Stimulated activated CD4-positive, alpha-beta T cell treated with anti-CD3 and anti-CD28 coated beads, Interleukin-4, amount 100 ng/mL, for 24 hours (primary cell): ENCODE data around the gene BBX.

ENCODE experiments used
- DNase-seq: peaks from one replicate; pipeline ENCODE4 v3.0.0-alpha.2; 2020

BBX gene

DNA sequence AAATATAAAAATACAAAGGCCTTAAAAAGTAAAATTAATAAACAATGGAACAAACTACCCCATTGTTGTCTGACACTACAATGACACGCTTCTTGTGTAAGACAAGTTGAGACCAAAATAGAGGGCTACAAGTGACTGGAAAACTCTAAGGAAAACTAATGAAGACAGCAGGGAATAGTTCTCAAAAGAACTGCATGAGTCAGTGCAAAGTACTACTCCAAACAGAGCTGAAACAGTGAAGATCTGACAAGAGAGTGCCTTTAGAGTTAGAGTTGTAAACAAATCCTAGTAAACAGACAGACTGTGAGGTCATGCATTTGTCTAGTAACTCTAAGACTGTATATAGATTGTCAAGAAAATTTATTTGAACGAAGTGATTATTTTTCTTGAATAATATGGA is 233.9 kb downstream of the BBX start:
- no peak for DNase-seq

DNA sequence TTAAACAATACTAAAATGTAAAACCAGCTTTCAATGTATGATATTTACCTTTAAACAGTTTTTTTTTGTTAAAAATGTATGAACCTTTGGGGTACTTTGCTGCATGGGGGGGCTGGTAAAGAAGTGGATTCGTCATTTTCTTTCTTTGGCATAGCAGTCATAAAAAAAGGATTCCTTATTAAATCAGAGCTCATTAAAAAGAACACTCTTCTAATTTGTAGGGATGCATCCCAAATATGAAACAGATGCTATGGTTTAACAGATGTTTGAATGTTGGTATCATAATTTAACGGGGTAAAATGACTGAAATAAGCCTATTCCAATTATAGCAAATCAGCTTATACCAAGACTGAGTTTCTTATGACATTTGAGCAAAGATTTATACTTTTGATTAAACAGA is 234.4 kb downstream of the BBX start:
- no peak for DNase-seq

DNA sequence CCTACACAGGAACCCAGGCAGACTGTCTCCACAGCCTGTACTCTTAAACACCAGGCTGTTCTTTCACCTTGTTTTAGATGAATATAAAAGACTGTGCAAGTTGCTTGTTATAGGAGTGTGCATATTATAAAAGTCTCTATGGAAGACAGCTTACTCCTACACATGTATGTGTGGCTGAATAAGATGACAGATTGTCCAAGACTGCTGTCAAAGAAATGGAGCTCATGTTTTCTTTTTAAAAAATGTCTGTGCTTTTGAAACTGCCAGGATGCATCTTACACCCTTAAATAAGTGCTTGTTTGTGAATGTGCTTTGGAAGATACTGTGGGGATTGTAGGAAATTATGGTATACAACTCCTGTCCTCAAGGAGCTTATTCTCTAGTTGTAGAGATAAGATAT is 237.4 kb downstream of the BBX start:
- no peak for DNase-seq

DNA sequence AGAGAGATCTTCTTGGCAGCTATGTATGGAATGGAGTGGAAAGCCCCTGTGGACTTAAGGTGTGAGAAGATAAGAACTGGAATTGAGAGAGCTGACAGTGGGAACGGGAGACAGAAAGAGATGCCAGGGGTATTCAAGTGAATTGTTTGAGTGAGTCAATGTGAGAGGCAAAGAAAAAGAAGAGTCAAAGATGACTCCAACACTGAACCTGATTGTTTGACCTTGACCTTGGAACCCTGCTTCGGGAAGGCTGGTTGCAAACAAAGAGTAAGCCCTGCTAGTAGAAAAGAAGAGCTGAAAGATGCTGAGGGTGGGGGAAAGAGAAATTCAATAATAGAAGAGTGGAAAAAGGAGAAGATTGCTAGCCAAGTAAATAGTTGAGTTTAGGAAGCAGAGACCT is 238.6 kb downstream of the BBX start:
- DNase-seq: no peak

DNA sequence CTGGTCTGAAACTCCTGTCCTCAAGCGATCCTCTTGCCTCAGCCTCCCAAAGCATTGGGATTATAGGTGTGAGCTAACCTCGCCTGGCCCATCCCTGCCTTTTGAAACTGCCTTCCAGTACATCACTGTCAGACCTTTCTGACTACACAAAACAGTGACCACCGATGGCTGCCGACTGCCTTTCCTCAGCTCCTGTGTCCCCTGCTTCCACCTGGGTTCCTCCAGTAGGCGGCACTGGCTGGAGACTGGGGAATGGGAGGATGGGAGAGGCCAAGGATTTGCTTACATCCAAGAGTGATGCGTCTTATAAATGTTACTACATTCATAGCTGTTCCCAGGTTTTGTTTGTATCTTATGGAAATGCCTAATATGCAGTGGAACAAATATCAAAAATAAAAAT is 242.8 kb downstream of the BBX start:
- no peak for DNase-seq

DNA sequence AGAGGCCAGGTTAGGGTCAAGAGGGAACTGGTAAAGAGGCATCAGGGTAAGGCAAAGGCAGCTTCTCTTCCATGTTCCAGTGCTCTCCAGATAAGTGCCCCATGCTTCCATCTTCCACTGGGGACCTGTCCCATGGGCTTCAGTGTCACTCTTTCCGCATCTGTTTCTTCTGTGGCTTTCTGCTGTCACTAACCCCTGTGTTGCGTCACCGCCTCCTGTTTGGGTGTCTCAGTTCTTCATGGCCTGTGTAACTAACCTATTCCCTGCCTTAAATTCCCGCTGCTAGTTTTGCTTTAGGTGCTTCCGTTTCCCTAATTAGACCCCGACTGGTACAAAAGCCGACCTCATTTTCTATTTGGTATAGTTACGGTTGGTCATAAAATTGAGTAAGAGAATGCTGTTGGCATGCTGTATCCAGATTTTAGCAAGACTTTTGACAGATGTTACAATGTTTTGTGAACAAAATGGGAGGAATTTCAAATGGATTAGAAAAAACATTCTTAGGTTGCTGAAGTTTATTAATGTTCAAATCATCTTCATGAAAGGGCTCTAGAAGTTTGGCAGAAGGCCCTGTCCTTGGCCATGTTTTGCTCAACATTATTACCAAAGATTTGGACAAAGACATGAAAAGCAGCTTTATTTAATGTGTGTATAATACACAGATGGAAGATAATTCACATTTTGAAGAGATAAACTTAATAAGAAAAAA is 245.3 kb downstream of the BBX start:
- no peak for DNase-seq

DNA sequence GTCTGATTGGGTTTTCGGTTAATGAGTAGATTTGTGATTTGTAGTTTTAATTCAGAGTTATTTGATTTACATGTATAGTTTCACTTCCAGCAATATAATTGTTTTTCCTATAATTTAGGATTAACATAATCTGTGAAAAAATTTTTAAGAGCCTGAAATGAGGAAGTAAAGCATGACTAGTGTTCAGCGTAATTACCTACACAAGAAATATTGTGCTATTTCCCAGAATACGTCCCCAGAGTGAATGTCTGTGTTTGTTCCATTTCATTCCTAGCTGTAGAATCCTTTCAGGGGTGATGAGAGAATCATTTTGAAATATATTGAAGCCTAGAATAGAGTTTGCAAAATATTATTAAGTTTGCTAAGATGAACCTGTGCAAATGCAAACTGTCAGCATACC is 247.1 kb downstream of the BBX start:
- DNase-seq: no peak

DNA sequence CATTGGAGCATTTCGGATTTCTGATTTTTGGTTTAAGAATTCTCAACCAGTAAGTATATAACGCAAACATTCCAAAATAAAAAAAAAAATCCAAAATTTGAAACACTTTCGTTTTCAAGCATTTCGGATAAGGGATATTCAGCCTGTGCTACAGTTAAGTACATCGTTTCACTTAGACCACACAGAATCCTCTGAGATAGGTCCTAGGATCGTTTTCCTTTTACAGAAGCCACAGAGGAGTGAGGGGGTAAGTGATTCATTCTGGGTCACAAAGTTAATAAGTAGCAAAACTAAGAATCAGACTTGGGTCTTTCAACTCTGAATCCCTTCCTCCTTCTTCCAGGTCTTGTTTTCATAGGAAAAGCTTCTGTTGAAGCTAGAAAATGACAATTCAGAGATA is 249.3 kb downstream of the BBX start:
- DNase-seq: no peak

DNA sequence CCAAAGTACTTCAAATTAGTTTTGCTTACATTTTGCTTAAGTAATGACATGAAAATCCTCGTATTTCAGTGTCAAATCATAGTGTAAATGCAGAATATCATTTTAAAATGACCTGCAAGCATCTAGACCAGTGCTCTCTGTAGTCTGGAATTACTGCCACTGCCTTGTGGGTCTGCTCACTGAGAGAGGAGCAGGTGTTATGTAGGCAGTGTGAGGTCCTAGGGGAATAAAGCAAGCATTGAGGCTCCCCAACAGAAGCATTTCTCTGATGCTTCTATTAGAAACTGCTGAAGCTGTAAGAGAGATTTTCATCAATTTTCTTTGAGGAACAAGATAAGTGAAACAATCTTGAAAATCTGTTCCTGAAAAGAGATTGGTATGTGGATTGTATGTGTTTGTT is 253.2 kb downstream of the BBX start:
- no peak for DNase-seq

DNA sequence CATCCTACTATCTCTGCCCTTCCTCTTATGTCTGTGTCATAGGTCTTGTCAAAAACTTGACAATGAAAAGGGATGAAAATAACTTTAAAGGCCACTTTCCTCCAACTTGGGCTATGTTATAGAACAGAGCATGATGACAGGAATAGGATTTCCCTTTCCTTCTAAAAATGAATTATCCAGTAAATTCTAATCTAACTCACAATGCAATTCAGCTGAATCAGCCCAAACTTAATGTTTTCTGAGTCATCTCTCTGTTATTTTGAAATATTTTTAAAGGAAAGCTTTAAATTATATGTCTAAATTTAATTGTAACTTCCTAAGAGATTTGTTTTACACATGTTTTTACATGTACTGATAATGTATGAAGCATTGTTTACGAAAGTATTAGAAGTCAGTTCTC is 258.5 kb downstream of the BBX start:
- DNase-seq: no peak

DNA sequence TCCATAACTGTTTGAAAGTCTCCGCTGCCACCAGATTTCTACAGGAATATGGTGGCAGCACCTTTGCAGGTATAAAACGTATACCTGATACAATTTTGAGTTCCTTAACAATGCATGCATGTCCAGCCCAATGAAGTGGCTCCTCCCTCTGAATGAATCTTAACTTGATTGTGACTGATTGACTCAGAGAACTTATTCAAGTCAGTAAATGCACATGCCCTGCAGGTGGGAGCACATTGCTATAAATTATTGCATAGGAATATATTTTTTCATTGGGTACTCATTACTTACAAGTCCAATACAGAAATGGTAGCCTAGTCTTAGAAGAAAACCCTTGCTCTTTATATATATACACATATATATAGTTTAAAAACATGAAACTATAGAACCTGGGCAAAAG is 259.3 kb downstream of the BBX start:
- DNase-seq: no peak

DNA sequence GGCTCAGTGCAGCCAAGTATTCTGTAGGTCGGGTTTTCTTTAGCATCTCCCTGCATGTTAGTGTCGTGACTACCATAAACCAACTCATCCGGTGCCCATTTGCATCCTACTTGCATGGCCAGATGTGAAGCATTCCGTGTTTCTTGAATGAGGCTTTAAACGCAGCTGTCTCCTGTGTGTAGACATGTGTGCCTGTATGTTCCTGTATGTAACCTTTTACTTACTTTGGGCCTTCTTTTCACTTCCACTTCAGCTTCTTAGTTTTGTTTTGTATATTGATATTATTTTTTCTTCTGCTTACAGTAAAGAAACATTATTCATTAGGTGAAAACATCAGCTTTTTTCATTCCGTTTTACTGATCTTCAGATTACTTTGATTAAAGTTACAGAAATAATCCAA is 267.9 kb downstream of the BBX start:
- no peak for DNase-seq

DNA sequence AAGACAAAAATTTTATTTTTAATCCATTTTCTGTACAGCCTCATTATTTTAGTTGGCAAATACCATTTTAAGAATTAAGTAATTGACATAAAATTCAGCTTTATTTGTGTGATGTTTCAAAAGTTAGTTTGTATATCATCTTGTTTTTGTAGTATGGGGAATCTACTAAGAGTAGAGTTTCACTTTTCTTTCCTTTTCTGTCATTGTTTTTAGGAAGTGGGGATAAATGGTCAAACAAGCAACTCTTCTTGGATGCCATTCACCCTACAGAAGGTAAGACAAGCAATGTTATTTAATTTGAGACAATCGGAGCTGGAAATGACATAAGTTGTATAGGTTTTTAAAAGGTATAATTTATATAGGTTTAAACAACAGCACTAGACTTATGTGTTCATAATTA is 268.3 kb downstream of the BBX start:
- no peak for DNase-seq

DNA sequence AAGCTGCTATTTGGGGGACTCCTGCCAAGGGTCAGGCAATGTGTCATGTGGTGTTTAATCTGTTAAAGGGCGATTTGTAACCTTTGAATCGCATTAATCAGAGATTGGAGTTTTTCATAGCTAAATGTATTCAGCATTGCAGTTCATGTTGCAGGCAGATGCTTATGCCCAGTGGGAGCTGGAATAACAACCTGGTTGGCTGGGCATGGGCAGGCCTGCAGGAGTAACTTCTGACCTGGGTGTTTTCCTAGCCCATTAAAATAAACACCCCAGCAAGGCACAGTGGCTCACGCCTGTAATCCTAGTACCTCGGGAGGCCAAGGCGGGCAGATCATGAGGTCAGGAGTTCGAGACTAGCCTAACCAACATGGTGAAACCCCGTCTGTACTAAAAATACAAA is 268.7 kb downstream of the BBX start:
- no peak for DNase-seq

DNA sequence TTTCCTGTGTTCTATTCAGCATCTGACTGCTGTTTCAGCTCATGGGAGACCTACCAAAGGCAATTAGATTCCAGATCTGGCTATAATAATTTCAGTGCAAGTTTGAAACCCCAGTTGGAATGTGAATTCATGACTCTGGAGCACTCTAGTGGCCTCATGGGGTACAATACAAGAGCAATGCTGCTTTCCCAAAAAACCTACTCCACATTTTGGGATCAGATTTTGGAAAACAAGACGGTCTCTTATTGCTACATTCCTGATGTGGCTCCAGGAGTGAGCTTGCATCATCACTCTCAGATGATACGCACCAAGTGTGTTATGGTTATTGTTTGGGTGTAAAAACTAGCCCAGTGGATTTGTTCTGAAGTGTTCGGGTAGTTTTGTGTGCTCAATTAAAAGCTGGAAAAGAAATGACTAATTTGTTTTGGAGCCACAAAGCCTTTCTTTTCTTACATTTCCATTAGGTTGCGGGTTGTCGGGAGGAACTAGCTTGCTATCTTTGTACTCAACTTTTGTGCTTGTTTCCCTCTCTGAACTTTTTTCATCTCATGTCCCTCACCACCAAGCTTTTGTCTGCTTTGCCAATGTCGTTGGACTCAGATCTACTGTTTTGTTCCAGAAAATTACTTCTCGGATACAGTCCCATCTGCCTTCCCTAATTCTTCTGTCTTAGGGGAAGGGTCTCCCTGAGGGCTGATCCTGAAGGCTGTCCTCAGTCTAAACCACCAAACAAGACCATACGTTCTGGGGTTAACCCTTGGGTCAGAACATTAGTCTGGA is 272.1 kb downstream of the BBX start:
- DNase-seq: no peak

DNA sequence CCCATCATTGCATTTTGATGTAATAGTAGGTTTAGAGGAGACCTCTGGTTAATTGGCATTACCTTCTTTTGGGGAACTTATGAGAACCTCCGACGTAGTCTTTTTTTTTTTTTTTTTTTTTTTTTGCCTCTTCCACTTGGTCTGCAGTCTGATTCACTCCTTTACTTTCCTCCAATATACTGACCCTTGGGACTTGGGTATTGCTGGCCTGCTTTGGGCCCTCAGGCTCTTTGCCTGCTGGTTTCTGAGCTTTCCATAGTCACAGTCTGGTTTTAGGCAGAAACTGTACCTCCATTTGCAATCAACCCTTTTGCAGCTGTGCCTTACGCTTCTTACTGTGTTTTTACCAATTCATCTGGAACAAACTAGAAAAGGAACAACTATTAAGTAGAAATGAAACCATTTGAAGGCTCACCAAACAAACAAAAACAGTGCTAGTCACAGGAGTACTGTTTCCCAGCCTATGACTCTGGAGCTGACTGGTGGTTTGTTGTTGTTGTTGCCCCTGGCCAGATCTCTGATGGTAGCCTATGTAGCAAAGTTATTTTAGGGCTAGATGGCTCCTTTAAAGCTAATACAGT is 272.8 kb downstream of the BBX start:
- DNase-seq: no peak

DNA sequence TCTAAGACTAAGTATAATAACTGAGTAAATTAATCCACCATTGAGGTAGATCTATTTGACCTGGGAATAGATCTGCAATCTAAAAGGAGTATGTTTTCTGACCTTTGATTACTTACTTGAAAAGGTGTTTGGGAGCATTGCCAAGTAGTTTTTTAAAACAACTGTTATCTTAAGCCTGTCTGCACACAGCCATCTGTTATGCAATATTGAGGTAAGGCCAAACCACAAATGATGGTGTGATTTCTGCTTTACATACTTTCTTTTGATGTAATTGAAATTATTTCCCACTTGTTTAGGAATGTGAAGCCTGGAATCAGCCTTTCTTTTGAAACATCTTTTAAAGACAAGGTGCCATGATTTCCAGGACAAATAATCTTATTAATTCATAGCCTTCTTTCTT is 274.0 kb downstream of the BBX start:
- no peak for DNase-seq

DNA sequence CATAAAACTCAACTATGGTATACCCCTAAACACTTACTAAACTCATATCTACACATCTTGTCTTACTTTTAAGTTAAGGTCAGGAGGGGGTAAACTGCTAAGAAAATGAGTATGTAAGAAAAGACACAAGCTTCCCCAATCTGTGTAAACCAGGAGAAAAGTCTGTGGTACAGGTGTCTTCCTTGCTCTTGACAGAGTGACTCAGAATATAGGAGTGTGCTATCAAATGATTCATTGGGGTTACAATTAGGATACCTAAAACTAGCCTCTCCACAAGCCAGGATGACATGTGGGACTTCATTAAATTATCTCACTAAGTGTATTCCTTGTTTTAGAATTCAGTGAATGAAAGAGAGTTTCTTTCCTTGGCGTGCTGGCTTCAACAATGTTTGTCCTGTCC is 274.8 kb downstream of the BBX start:
- DNase-seq: no peak

DNA sequence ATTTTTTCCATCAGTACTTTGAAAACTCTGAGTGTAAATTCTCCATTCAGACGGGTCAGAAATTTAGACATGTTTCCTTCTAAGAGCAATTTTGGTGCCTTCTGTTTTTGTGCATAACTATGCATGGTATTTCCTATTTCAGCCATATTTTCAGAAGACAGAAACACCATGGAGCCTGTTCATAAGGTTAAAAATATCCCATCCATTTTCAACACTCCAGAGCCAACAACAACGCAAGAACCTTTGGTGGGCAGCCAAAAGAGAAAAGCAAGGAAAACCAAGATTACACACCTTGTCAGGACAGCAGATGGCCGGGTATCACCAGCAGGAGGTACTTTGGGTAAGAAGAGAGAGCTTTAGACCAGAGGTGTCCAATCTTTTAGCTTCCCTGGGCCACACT is 275.6 kb downstream of the BBX start:
- DNase-seq: no peak

DNA sequence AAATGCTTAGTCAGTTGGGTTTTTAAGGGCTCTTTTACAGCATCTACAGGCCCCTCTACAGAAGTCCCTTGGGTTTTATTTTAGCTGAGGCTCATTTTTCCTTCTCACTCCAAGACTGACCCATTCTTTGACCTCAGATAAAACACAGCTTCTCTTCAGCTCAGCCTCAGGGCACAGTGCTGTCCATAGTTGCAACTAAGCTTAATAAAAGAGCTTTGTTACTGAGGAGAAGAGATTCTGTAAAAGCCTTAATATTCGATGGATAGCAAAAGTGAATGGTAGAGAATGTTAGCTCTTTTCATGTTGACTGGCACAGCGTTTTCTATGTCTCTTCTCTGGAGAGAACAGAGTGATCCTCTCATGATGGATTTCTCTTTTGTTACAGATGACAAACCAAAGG is 277.9 kb downstream of the BBX start:
- no peak for DNase-seq

DNA sequence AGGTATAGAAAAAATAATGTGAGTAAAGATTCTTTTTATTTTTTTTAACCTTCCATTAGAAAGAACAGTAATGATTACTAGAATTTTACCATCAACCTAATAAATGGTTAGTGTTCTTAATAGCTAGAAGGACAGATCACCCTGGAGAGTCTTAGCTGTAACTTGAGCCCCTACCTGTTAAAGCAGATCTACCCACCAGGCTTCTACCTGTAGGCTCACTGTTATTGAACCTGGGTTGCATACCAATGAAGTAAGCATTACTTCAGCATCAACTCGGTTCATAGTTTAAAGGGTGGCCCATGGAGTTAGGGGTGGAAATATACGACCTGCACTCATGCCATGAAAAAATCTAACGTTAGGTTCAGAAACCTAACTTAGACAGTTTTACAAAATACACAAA is 280.4 kb downstream of the BBX start:
- DNase-seq: no peak

DNA sequence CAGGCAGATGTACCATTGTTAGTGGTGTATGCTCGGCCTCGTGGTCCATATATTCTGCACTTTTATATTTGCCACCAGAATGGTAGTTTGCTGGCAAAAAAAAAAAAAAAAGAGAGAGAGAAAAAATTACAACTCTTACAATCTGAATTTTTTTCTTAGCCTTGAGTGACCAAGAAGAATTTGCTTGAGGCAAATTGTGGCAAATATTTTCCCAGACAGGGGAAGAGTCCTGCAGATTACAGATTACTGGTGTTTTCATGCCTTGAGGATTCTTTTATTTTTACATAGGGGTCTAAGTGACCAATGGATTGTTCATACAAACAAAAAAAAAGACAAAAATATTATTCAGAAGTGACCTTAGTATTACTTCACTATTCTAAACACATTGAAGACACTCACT is 283.3 kb downstream of the BBX start:
- no peak for DNase-seq

DNA sequence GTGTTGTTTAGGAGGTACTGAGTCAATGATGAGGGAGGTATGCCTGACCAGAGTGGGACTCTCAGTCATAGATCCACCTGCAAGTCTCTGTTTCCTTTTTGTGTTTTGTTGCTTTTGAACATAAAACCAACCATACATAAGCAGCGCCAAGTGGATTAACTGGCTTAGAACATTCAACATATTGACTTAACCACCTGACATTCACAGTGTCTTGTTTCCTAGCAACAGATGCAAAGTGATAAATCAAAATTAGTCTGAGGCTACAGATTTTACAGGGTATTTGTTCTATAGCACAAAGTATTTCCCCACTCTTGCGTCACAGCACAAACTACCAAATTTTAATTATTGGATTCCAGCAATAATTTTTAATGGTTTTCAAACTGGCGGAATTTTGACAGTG is 283.8 kb downstream of the BBX start:
- no peak for DNase-seq
